HG02840 (cell line): Measurements from ENCODE around the gene LTBP2.

Experiments used
- ATAC-seq: cut with Tn5 transposase; IDR thresholded peaks from one replicate; pipeline ENCODE4 v1.9.1; 2021; ENCODE audit warnings: mild to moderate bottlenecking, moderate library complexity, moderate number of reproducible peaks; ENCODE audit not compliant: unreplicated experiment, low FRiP score

LTBP2 gene

DNA sequence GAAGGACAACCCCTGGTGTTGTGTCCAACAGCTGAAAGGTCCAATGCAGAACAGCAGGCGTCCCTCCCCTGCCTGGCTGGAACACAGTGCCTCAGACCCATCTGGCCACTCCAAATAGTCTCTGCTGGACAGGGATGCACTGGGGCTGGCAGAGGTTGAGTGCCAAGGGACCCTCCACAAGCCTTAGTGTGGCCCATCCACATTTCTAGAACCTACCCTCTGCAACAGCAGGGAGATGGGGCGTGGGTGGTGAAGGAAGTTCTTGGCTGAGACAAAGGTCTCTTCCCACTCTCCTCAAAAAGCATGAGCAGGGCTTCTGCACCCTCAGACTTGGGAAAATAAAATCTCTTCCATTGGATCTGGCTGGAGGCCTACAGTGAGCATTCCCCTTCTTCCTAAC, 36.5 kb downstream of the LTBP2 start:
- ATAC-seq: no peak

DNA sequence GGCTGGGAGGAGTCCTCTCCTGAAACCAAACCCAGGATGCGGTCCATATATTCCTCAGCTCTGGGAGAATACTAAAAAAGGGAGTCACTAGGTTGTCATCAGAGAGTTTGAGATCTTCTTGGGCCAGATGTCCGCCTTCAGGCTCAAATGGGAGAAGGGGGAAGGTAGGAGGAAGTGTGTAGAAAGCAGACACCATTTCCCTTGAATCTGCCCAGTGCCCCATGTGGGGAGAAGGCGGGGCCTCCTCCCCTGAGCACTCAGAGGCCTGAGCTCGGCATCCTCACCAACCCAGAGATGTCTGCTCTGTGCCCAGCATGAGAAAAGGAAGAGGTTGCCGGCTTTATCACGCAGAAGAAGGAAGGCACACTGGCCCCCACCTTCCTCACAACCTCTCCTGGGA, 37.3 kb downstream of the LTBP2 start:
- ATAC-seq: no peak

GRCh38 chr14:74574090-74574433, 38.0 kb downstream of the LTBP2 start:
- no peak for ATAC-seq

- no peak for ATAC-seq
These were observed 38.5 kb downstream of the LTBP2 start for GRCh38 chr14:74573421-74574089.

- no peak for ATAC-seq
These were observed 39.2 kb downstream of the LTBP2 start for GRCh38 chr14:74572726-74573301.

DNA sequence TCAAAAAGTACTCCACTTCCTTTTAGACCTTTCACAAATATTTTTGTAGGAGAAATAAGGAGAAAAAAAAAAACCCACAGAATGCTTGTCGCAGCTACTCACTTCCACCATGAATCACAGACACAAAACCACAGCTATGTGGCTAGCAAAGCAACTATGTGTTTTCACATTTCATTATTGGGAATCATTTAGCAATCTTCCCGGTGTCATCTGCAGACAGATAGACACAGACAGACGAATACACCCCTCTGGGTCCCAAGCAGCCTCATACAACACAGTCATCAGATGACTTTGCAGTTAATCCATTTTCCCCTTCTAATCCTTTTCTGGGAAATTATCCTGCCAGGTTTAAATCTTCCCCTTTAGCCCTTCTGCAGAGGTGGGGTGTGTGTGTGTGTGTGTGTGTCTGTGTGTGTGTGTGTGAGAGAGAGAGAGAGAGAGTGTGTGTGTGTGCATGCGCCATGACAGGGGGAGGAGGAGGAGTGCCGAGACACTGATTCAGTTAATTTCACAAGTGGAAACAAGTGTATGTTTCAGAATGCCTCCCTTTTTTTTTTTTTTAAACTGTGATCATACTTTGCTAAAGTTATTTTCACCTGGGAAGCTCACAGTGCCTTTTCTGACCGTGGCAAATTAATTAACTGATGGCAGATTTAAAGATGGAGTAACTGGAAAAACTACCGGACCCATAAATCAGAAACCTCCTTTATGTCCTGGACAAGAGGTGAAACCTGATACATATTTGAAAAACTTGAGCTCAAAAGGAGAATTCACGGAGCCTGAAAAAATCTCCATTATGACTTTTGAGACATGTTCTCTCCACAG, 39.9 kb downstream of the LTBP2 start:
- no peak for ATAC-seq

DNA sequence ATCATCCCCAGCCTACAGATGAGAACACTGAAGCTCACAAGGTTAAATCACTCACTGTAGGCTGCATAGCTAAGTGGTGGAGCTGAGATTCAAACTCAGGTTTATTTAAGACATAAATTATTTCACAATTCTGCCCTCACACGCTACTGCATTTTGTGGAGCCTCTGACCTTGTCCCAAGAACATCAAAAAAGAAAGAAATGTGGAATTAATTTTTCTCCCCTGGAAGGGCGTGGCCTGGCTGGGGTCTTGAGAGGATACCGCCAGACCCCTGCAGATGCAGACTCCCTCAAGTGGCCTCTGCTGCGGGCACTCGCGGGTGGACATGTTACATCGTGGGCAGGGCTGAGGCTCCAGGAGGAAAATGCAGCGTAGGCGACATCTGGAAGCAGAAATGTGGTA, 40.6 kb downstream of the LTBP2 start:
- ATAC-seq: no peak

DNA sequence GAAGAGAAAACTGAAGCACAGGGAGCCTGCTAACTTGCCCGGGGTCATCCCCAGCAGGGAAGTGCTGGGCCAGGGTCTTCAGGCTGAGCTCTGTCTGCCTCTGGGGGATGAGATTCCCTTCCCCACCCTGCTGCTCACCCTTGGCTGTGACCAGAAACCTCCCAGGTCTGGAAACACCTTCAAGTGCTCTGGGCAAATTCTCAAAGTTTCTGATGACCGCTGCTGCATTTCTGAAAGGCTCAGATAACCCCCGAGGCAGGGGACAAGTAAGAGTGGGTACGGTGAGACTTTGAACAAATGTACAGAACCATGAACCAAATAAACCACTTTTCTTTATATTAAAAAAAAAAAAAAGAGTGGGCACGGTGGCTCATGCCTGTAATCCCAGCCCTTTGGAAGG, 41.3 kb downstream of the LTBP2 start:
- ATAC-seq: no peak

GRCh38 chr14:74569806-74570591, 42.0 kb downstream of the LTBP2 start:
- no peak for ATAC-seq

- no peak for ATAC-seq
These were observed 42.6 kb downstream of the LTBP2 start for GRCh38 chr14:74569387-74569786.

GRCh38 chr14:74568911-74569310, 43.1 kb downstream of the LTBP2 start:
- ATAC-seq: no peak

DNA sequence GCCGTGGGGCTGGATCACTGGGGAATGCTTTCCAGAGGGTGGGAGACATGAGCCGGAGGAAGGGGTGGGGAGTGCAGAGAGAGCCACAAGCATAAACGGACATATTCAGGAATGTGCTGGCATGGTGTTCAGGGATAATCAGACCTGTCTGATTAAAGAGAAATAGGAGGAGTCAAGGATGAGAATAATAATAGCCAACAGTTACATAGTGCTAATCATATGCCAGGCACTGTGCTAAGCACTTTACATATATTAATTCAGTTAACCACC, 43.7 kb downstream of the LTBP2 start:
- no peak for ATAC-seq

- ATAC-seq: no peak
These were observed 44.2 kb downstream of the LTBP2 start for GRCh38 chr14:74567646-74568379.

DNA sequence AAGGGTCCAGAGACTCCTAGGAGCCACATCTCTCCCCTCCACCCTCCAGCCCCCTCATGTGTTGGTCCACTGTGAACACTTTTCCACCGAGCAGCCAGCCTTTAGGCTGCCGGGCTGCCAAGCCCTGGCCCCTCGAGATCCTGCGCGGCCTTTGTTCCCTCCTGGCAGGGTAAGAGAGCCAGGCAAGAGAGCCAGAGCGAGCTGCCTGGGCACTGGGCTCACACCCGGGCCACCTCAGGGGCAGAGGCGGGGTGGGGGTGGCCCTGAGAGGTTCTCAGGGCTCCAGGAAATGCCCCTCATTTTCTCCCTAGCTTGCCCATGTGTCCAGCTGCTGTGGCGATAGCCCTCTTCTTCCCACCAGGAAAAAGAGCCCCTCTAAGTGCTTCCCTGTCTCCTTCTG, 44.8 kb downstream of the LTBP2 start:
- ATAC-seq: no peak

DNA sequence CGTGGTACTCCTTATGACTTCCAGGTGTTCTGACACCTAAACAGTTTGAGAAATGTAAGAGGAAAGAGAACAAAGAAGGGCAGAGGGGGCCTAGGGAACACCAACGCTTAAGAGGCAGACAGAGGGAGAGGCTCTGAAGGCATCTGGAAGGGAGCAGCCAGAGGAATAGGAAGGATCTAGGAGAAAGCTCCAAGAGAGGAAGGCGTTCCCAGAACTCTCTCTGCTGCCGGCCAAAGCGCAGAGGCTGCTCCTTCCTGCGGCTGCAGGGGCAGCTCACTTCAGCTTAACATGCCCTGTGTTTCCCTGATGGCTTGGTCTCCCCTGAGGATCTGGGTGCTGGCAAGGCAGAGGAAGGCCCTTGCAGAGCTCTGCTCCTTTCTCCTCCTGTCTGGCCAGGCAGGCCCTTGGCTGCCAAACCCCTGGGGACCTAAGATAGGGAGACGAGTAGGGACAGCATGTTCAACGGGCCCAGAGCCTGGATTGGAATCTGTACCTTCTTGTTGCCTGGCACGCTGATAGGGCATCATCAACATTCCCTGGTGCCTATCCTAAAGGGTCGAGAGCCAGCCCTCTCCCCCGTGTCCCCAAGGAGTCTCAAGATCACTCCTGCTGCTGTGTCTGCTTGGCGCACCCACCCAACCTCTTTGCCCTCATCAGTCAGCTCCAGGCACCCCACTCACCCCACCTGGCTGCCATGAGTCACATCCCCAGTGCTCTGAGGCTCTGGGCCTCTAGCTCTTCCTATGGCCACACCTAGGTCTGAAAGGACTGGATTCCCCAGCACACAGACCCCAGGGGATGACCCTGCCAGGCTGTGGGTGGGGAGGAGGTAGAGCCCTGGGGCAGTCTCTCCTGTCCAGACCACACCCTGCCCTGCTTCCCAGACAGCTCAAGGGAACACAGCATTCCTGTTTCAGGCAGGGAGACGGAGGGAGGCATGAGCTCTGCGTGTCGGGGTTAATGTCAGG, 45.6 kb downstream of the LTBP2 start:
- ATAC-seq: no peak

DNA sequence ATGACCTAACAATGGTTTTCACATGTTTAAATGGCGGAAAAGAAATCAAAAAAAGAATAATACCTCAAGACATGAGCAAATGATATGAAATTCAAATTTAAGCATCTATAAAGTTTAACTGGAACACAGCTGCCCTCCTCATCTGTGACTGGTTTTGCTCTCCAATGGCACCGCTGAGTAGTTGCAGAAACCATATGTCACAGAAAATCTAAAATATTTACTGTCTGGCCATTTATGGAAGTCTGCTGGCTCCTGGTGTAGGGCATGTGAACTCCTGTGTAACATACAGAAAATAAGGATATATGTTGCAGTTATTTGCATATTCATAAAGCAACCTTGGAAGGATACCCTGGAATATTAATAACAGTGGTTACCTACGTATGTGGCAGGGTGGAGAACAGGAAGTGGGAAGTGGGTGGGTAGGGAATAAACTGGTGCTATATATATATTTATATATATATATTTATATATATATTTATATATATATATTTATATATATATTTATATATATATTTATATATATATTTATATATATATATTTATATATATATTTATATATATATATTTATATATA, 48.4 kb downstream of the LTBP2 start:
- no peak for ATAC-seq

GRCh38 chr14:74563233-74563585, 48.8 kb downstream of the LTBP2 start:
- ATAC-seq: no peak

- ATAC-seq: no peak
These were observed 49.4 kb downstream of the LTBP2 start for GRCh38 chr14:74562515-74563232.

DNA sequence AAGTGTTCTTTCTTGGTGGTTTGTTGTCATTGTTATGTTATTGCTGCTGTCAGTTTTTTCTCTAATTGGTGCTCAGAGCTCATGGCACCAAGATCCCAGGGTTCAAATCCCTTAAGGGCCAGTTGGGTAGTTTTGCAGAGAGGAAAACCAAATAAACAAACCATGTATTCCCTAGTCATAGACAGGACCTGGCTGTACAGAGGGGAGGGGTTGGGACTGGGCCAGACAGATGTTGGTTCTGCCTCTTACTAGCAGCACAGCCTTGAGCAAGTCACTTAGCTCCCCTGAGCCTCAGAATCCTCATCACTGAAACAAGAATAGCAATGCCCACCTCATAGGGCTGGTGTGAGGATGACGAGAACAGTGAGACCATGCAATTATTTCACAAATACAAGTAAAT, 53.4 kb downstream of the LTBP2 start:
- no peak for ATAC-seq
